ENCODE data around the gene KCNK4.
A peak's percentile ranks its signal among the peaks of the same experiment; 100 is the strongest.
"Not testable (repeated sequence)": the region's sequence is repeated elsewhere in the genome, so short reads cannot be mapped to it uniquely, and the experiment has no call there.

Gene KCNK4

DNA sequence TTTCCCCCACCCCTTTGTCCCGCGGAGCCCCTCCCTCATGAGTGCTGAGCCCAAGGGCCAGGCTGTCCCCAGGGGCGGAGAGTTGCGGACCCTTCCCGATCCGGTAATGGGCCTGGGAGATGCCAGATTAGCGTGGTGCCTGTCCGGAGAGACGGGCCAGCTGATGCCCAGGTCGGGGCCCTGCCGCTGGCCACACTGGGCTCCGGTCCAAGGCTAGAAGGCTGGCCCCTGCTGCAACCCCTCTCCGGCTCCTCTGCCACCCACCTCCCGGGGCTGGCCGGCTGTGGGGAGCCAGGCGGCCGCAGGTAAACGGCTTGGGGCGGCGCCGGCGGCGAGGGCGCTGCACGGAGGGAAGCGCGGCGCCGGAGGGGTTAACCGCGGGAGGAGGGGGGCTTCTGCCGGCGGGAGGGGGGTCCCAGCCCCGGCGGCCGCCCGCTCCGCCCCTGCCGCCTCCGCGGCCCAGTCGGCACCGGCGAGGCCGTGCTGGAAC, at the start of gene KCNK4:
TSS of gene KCNK4 (plus strand) at position 41 of the 490 bp plus-strand sequence. CDS start 1,717 bp downstream, outside the sequence.
- no peak for DNase-seq (ENCODE audit: low spot score)

DNA sequence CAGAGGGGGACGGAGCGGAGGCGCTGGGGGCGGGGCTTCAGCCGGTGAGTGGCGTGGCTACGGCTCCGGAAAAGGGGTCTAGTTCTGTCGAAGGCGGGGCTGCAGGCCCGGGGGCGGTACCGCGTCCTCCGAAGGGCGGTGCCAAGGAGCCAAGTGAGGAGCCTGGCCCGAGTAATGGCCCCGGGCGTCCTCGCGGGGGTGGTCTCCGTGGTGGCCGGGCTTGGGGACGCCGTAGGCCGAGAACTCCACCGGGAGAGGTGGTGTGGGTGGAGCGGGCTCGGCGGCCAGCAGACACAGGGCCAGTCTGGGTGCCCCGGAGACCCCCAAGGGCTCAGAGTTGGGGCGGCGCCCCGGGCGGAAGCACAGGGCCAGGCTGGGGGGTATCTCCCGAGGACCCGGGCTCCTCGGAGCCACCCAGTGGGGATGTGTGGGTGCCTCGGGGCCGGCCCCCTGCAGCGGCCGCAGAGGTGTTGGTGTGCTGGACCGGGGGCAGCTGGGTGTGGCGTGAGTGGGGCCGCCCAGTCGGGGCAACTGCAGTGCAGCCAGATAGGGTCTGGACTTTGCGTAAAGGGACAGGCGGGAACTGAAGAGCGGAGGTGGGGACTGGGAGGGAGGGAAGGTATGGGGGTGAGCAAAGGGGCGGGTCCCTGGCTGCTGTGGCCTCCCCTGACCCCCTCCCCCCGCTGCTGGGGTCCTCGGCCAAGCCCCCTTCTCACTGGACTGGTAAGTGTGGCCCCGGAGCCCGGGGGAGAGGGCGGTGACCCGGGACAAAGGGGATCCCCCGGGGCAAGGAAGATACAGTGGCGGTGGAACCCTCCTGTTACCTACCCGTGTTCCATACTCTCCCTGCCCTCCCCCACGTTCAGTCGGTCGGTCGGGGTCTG, 49.4 kb upstream of the KCNK4 start:
- no peak for DNase-seq (ENCODE audit: low spot score)

- no peak for DNase-seq (ENCODE audit: low spot score)
These were observed 47.8 kb upstream of the KCNK4 start for GRCh38 chr11:64243236-64243854.

- no peak for DNase-seq (ENCODE audit: low spot score)
These were observed 47.0 kb upstream of the KCNK4 start for GRCh38 chr11:64244107-64244506.

DNA sequence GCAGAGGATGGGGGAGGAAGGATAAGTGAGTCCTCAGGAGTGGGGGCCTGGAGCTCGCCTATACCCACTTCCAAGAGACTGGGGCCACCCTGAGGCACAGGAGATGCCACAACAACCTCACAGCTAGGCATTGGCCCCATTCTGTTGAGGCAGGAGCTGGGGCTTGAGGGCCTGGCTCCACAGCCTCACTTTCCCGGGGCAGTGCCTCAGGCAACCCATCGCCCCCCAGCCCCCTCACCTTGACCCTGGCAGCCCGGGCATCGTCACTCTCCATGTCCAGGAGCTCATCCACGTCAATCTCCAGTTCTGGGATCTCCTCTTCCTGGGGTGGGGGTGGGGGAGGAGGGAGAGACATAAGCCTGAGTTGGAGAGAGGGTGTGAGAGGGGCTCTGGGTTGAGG, 46.1 kb upstream of the KCNK4 start:
- DNase-seq (ENCODE audit: low spot score), result no peak

DNA sequence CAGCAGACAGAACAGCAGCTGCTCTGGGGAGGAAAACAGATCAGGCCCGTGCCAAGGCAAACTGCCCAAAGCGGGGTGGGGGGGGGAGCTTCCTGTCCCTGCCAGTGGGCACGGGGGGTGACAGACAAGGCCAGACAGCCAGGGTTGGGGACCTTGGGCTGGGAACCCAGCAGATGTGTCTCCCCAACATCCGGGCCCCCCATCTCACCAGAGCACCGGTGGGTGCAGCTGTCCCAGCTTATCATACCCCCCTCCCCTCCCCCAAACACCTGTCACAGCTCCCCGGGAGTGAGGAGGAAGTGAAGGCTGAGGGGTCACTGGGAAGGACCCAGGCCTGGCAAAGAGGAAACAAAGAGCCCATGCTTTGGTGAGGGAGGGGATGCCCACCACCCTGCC, 45.7 kb upstream of the KCNK4 start:
- DNase-seq (ENCODE audit: low spot score), result no peak

DNA sequence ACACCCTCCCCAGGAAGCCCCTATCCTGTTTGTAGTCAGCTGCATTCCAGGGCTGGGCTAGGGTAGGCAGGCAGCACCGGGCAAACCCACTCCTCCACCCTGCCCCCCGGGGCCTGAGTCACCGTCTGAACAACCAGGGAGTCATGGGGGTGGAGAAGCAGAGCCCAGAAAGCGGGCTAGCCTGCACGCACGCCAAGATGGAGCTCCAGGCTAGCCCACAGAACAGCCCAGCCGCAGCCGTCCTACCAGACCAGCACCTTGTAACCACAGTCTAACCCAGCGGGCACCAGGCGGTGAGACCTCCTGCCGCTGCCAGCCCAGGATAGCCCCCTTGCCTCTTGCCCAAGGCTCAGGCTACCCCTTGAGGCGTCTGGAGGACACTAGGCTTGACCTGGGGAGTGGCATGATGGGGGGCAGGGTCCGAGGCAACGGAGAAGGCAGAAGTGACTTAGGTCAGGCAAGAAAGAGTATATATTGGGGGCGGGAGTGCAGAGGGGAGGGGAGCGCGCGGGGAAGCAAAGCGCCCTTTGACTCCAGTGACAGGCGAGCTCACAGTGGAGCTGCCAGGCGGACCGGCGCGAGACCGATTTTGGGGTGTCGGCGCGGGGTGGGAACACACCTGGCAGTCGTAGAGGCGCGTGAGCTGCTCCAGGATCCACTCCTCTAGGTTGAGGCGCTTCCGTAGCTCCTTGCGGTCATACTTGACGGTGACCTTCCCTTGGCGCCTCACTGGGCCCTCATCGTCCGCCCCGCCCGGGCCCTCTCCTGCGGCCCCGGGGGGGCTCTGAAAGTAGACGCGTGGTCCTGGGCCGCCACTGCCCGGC, 45.1 kb upstream of the KCNK4 start:
- DNase-seq (ENCODE audit: low spot score), result no peak

DNA sequence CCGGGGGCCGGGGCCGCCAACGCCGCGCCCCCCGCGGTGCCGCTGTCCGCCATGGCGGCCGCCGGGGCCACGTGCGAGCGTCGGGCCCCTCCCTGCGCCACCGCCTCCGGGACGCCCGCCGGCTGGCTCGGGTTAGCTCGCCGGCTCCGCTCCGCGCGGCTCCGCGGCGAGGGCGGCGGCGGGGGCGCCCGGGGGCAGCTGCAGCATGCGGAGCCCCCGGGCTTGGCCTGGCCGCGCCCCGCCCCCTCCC, 44.6 kb upstream of the KCNK4 start:
- not testable (repeated sequence) for DNase-seq (ENCODE audit: low spot score)

GRCh38 chr11:64246871-64247728, 44.0 kb upstream of the KCNK4 start, which contains the start of gene PPP1R14B:
TSS of gene PPP1R14B (minus strand) at chr11:64246943. CDS start at chr11:64246673, 270 bp downstream.
- peak; percentile 93 for DNase-seq (ENCODE audit: low spot score)

GRCh38 chr11:64247729-64248531, 43.2 kb upstream of the KCNK4 start:
- DNase-seq (ENCODE audit: low spot score), result no peak

- no peak for DNase-seq (ENCODE audit: low spot score)
These were observed 42.5 kb upstream of the KCNK4 start for GRCh38 chr11:64248578-64248977.

GRCh38 chr11:64249038-64249437, 42.1 kb upstream of the KCNK4 start:
- DNase-seq (ENCODE audit: low spot score), result no peak

DNA sequence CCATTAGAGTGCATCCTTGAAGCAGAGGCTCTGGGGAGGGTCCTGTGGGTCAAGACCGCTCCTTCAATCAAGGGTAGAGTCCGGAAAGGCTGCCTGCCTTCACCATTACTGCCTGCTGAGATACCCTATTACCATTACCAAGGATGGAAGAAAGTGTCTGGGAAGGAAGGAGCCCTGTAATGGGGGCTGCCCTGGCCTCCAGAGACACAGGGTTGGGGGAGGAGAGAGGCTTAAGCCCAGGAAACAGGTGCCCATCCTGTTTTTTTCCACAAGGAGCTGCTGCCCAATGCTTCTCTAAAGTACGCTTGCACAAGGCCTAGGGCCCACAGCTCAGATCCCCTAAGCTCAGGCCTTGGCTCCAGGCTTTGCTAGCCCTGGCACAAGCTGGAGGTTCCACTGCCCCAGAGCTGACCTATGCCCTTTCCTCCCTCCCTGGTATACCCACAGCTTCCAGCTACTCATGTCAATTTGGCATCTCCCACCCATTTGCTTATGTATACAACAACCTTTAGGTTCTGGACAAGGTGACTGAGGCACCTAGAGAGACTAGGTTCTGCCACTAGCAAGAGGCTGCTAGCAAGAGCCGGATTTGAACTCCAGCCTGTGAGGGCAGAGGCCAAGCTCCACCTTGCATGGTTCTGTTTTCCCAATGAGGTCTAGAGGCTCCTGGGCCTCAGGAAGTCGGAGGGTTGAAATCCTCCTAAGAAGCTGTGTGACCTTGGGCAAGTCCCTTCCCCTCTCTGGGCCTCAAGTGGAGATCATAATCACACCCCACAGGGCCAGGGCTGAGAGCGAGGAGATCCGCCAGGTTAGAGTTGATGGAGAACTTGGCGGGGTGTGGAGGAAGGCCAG, 41.3 kb upstream of the KCNK4 start:
- DNase-seq (ENCODE audit: low spot score), result no peak

GRCh38 chr11:64250415-64251015, 40.6 kb upstream of the KCNK4 start:
- DNase-seq (ENCODE audit: low spot score), result no peak

- peak; percentile 88 for DNase-seq (ENCODE audit: low spot score)
These were observed 39.9 kb upstream of the KCNK4 start, which contains the start of gene PLCB3 for GRCh38 chr11:64251016-64251752. TSS of gene PLCB3 (plus strand) at chr11:64251530. CDS start at chr11:64251650, 120 bp downstream.

DNA sequence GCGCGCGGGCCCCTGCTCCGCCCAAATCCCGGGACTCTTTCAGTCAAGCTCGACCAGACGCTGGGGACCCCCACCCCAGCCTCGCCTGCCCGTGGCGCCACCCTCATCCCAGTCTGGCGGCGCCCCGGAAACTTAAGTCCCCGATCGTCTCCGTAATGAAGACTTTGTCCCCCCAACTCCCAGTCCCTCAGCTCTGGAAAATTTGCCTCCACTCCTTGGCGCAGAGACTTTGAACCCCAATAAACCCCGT, 39.4 kb upstream of the KCNK4 start:
- DNase-seq (ENCODE audit: low spot score), result no peak

DNA sequence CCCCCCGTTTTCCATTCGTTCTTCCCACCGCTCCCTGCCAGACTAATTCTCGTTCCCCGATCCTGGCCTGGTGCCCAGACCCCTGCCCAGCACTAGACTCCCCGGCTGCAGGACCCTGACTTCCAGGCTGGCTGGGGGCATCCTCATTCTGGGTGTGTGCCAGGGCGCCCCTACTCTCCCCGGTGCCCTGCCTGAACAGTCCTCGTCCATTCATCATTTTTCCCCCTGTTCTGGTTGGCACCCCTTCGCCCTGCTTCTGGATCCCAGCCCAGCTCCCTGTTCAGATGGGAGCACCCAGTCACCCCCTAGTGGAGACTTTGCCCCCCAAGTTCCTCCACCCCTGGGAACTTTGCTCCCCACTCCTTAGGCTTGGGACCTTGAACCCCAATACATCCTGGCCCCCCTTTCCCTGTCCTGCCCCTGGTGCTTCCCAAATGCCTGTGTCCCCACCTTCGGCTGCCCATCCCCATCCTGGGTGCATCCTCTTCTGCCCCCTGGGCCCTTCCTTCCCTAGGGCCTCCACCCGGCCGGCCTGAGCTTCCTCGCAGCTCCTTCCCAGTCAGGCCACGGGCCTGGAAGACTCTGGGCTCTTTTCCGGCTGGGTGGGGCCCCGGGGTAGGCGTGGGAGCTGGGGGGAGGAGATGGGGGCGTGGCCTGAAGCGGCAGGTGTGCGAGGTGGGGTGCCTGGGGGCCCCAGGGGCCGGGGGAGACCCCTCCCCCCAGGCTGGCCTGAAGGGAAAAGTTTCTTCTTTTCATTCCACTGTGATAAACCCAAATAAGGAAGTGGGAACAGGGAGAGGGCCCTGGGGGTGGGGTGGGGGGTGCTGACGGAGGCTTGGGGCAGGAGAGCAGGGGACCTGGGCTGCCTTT, 38.9 kb upstream of the KCNK4 start:
- no peak for DNase-seq (ENCODE audit: low spot score)

DNA sequence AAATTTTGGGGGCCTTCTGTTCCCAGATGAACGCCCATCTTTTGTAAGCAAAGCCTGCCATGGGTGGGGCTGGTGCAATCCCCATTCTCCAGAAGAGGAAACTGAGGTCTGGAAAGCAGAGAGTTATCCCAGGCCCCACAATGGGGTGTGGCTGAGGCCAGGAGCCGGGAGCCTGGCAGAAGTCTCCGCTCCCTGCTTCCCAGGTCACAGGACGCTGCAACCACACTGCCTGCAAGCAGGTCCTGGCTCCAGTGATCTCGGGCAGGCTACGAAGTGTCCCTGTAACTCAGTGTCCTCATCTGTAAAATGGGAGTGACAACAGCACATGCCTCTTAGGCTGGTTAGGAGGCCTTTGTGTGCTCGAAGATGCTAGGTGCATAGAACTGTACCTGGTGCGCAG, 38.1 kb upstream of the KCNK4 start:
- DNase-seq (ENCODE audit: low spot score), result no peak

Measured in ecto neural progenitor cell (in vitro differentiated cells).